ENCODE results near the gene MICAL3. TPM values are rescaled to one million over a fixed set of nuclear protein-coding genes. Genes with fewer than 3 reads are reported as not detected.

MICAL3 gene
- polyA plus RNA-seq, 1 of the 3 experiments (the other 2 are of a cell fraction) = 83.1 TPM

DNA sequence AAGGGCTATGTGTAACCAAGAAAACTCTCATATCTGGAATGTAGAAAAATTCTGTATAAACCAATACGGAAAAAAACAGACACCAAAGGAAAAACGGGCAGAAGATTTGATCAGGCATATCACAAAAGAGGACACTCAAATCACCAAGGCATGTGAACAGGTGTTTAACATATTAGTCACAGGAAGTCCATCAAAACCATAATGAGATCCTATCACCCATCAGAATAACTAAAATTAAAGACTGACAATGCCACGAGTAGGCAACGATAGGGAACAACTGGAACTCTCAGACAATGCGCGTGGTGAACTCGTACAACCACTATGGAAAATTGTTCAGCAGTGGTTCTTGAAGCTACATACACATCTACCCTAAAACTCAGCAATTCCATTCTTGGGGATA lies 94.5 kb downstream of the MICAL3 start:
- no peak overlapping the region for H2AFZ ChIP-seq (ENCODE audit: low read depth)
- TF ChIP-seq MAX (IDR thresholded peaks at IDR 0.05; ENCODE audit: low read depth) = no peak
- no peak for TF ChIP-seq FOXJ3 (CRISPR knock-in tag; IDR thresholded peaks at IDR 0.05)
- TF ChIP-seq POLR2AphosphoS5 (IDR thresholded peaks at IDR 0.05; ENCODE audit: low read depth, low read length) = no peak
- TF ChIP-seq FOSL2 (IDR thresholded peaks at IDR 0.05; ENCODE audit: borderline replicate concordance, low read depth) = no peak
- no peak for TF ChIP-seq FOXM1 (IDR thresholded peaks at IDR 0.05; ENCODE audit: low read depth)
- TF ChIP-seq IRF3 (IDR thresholded peaks at IDR 0.05; ENCODE audit: low read depth, low read length) = no peak
- TF ChIP-seq USF1 (IDR thresholded peaks at IDR 0.05; ENCODE audit: borderline replicate concordance, low read depth) = no peak
- TF ChIP-seq RXRA (IDR thresholded peaks at IDR 0.05; ENCODE audit: borderline replicate concordance, low read depth) = no peak
- TF ChIP-seq MEF2A (IDR thresholded peaks at IDR 0.05; ENCODE audit: borderline replicate concordance, low read depth) = no peak
- no peak for TF ChIP-seq CTCF (IDR thresholded peaks at IDR 0.05)
- TF ChIP-seq GABPA (IDR thresholded peaks at IDR 0.05; ENCODE audit: low read depth) = no peak
- TF ChIP-seq EZH2phosphoT487 (IDR thresholded peaks at IDR 0.05; ENCODE audit: borderline replicate concordance, low read depth) = no peak
- peaks cover 43% of the 10 kb centered on the region for H4K20me1 ChIP-seq (ENCODE audit: insufficient read depth)
- no peak overlapping the region for H3K9ac ChIP-seq
- WGBS (ENCODE audit: low lambda C conversion rate) = 73% methylated on average over 7 of the region's 7 CpGs
- H3K27me3 ChIP-seq (ENCODE audit: insufficient read depth) = no peaks in the 10 kb centered on the region
- no peaks in the 10 kb centered on the region for H3K9me2 ChIP-seq
- H3K4me3 ChIP-seq (ENCODE audit: low read depth in 2 of 2, low read length in 1 of 2) = no peak overlapping the region
- no peak overlapping the region for H3K27ac ChIP-seq (ENCODE audit: low read depth in 2 of 2, low read length in 1 of 2)
- peaks cover 99% of the 10 kb centered on the region for H3K79me2 ChIP-seq (ENCODE audit: insufficient read depth)
- POLR2A ChIA-PET = no interaction called here
- H3K4me1 ChIP-seq (ENCODE audit: control insufficient read depth in 1 of 2, insufficient read depth in 2 of 2, low read depth in 1 of 2, low read length in 1 of 2) = peaks cover 0 to 23% of the 10 kb centered on the region in 2 experiments; a peak in 2 of 4 replicates
- CTCF ChIA-PET = interaction anchor here (0.7 to 2.3 kb wide), 2 partner anchors 9 to 146 kb away, joined by 3 to 9 read pairs; no protein-coding TSS in a partner anchor
- no peaks in the 10 kb centered on the region for H3K36me3 ChIP-seq (replicated peaks in 1 of 2; ENCODE audit: control insufficient read depth in 1 of 2, insufficient read depth in 2 of 2, low read length in 1 of 2)
- no peaks in the 10 kb centered on the region for H3F3A ChIP-seq (replicated peaks; ENCODE audit: insufficient read depth)
- DNase-seq = no peak
- H3K9me3 ChIP-seq = no peaks in the 10 kb centered on the region
- H3K4me2 ChIP-seq = no peak overlapping the region

DNA sequence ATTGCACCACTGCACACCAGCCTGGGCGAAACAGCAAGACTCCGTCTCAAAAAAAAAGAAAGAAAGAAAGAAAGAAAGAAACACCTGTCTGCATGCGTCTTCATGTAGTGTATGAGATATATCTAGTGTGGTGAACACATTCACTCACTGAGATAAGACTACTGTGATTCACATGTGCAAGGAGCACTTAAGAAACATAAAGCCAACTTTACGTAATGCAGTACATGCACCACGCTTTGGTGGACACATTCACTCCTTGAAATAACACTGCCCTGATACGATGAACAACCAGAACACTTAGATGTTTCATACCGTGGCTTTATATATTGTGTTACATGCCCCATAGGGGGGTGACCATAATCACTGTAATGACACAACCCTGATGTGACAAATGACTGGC lies 96.0 kb downstream of the MICAL3 start:
- Histone ChIP-seq H3K9me3 (no peaks in the 10 kb centered on the region), H3K9ac (no peak overlapping the region), H4K20me1 (ENCODE audit: insufficient read depth) (peaks cover 58% of the 10 kb centered on the region), H3K4me2 (no peak overlapping the region), H3K4me1 (ENCODE audit: control insufficient read depth in 1 of 2, insufficient read depth in 2 of 2, low read depth in 1 of 2, low read length in 1 of 2) (peaks cover 13 to 34% of the 10 kb centered on the region in 2 experiments; a peak in 3 of 4 replicates), H3K36me3 (replicated peaks in 1 of 2; ENCODE audit: control insufficient read depth in 1 of 2, insufficient read depth in 2 of 2, low read length in 1 of 2) (no peaks in the 10 kb centered on the region), H3F3A (replicated peaks; ENCODE audit: insufficient read depth) (peaks cover 3% of the 10 kb centered on the region), H3K27ac (ENCODE audit: low read depth in 2 of 2, low read length in 1 of 2) (no peak overlapping the region), H3K9me2 (no peaks in the 10 kb centered on the region), H3K4me3 (ENCODE audit: low read depth in 2 of 2, low read length in 1 of 2) (no peak overlapping the region), H2AFZ (ENCODE audit: low read depth) (no peak overlapping the region), H3K79me2 (ENCODE audit: insufficient read depth) (peaks cover 99% of the 10 kb centered on the region), H3K27me3 (ENCODE audit: insufficient read depth) (no peaks in the 10 kb centered on the region)
- no peak for DNase-seq
- 98% methylated on average over 7 of the region's 7 CpGs for WGBS (ENCODE audit: low lambda C conversion rate)
- CTCF ChIA-PET = no interaction called here
- POLR2A ChIA-PET = no interaction called here
- TF ChIP-seq NFIC (IDR thresholded peaks at IDR 0.05; ENCODE audit: borderline replicate concordance) = no peak
- TF ChIP-seq RCOR1 (IDR thresholded peaks at IDR 0.05; ENCODE audit: low read length) = no peak
- no peak for TF ChIP-seq FOXM1 (IDR thresholded peaks at IDR 0.05; ENCODE audit: low read depth)
- no peak for TF ChIP-seq NRF1 (IDR thresholded peaks at IDR 0.05; ENCODE audit: low read depth, low read length)
- TF ChIP-seq SMC3 (IDR thresholded peaks at IDR 0.05; ENCODE audit: low read depth, low read length) = no peak
- no peak for TF ChIP-seq FOXJ3 (CRISPR knock-in tag; IDR thresholded peaks at IDR 0.05)
- TF ChIP-seq EP300 (IDR thresholded peaks at IDR 0.05; ENCODE audit: borderline replicate concordance in 1 of 2, low read depth in 1 of 2, low read length in 1 of 2) = no peak
- TF ChIP-seq SIN3A (IDR thresholded peaks at IDR 0.05; ENCODE audit: borderline replicate concordance, low read depth, low read length) = no peak
- TF ChIP-seq CTCF (IDR thresholded peaks at IDR 0.05) = no peak
- no peak for TF ChIP-seq IRF3 (IDR thresholded peaks at IDR 0.05; ENCODE audit: low read depth, low read length)
- TF ChIP-seq CHD2 (IDR thresholded peaks at IDR 0.05; ENCODE audit: low read length, partially characterized antibody) = no peak
- TF ChIP-seq TCF12 (IDR thresholded peaks at IDR 0.05) = no peak
- no peak for TF ChIP-seq ELF1 (IDR thresholded peaks at IDR 0.05)
- TF ChIP-seq TAF1 (IDR thresholded peaks at IDR 0.05; ENCODE audit: borderline replicate concordance, low read depth, low read length) = no peak
